GM23338 (cell line): ENCODE data around the gene MYO15B. TPM values are rescaled to one million over a fixed set of nuclear protein-coding genes. Genes with fewer than 3 reads are reported as not detected.

ENCODE experiments used
- ATAC-seq: fragments of 200-7000 bp; cut with Tn5 transposase; 3 replicates; pipeline ENCODE4 v1.9.1; 2020
- DNase-seq: peaks from one replicate; pipeline ENCODE4 v3.0.0-alpha.2; 2015; ENCODE audit warnings: low spot score
- H2AFZ ChIP-seq: fragments of 200-600 bp; sonication (generic); 2 replicates; pipeline ENCODE4 v1.8.0; 2016; ENCODE audit warnings: antibody characterized with exemption, mild to moderate bottlenecking, moderate library complexity
- H3F3A ChIP-seq: fragments of 200-600 bp; sonication (generic); replicated peaks from 2 replicates; pipeline ENCODE4 v1.8.0; 2017; ENCODE audit warnings: antibody characterized with exemption, mixed run types, low read depth
- H3K27ac ChIP-seq: fragments of 200-600 bp; sonication (generic); 2 replicates; pipeline ENCODE4 v1.6.1; 2016; ENCODE audit warnings: low read depth
- H3K27me3 ChIP-seq: fragments of 200-600 bp; sonication (generic); 2 replicates; pipeline ENCODE4 v1.8.0; 2016; ENCODE audit warnings: mild to moderate bottlenecking, mixed run types, moderate library complexity; ENCODE audit not compliant: insufficient read depth
- H3K36me3 ChIP-seq: fragments of 200-600 bp; sonication (generic); 2 replicates; pipeline ENCODE4 v1.8.0; 2016; ENCODE audit warnings: mild to moderate bottlenecking; ENCODE audit not compliant: insufficient read depth
- H3K4me1 ChIP-seq: fragments of 200-600 bp; sonication (generic); 2 replicates; pipeline ENCODE4 v1.8.0; 2016; ENCODE audit warnings: mild to moderate bottlenecking, moderate library complexity; ENCODE audit not compliant: insufficient read depth
- H3K4me2 ChIP-seq: fragments of 200-600 bp; sonication (generic); 2 replicates; pipeline ENCODE4 v1.7.1; 2017; ENCODE audit warnings: mixed run types
- H3K4me3 ChIP-seq: fragments of 200-600 bp; sonication (generic); 2 replicates; pipeline ENCODE4 v1.6.1; 2016; ENCODE audit warnings: mixed run types
- H3K79me2 ChIP-seq: fragments of 200-600 bp; sonication (generic); replicated peaks from 2 replicates; pipeline ENCODE4 v1.8.0; 2017; ENCODE audit warnings: mild to moderate bottlenecking; ENCODE audit not compliant: insufficient read depth
- H3K9me2 ChIP-seq: fragments of 200-600 bp; sonication (generic); 2 replicates; pipeline ENCODE4 v1.8.0; 2017; ENCODE audit not compliant: insufficient read depth
- H4K20me1 ChIP-seq: fragments of 200-600 bp; sonication (generic); replicated peaks from 2 replicates; pipeline ENCODE4 v1.8.0; 2017; ENCODE audit warnings: mild to moderate bottlenecking; ENCODE audit not compliant: insufficient read depth
- H3K27ac Mint-ChIP-seq: 2 replicates; pipeline ENCODE4 v1.8.0; 2020; ENCODE audit warnings: inconsistent platforms, mild to moderate bottlenecking, moderate library complexity, mixed read lengths
- H3K27me3 Mint-ChIP-seq: 3 replicates; pipeline ENCODE4 v1.8.0; 2022; ENCODE audit warnings: low read depth, mild to moderate bottlenecking, moderate library complexity, mixed read lengths, inconsistent platforms; ENCODE audit not compliant: insufficient read depth, poor library complexity
- H3K36me3 Mint-ChIP-seq: 3 replicates; pipeline ENCODE4 v1.8.0; 2021; ENCODE audit warnings: low read depth, mild to moderate bottlenecking, inconsistent platforms, moderate library complexity, mixed read lengths
- H3K4me1 Mint-ChIP-seq: 3 replicates; pipeline ENCODE4 v1.8.0; 2020; ENCODE audit warnings: mild to moderate bottlenecking, inconsistent platforms, mixed read lengths
- H3K4me3 Mint-ChIP-seq: 3 replicates; pipeline ENCODE4 v1.8.0; 2021; ENCODE audit warnings: moderate library complexity, mild to moderate bottlenecking, inconsistent platforms, mixed read lengths
- H3K9me3 Mint-ChIP-seq: 3 replicates; pipeline ENCODE4 v1.8.0; 2020; ENCODE audit warnings: moderate library complexity, mild to moderate bottlenecking, inconsistent platforms, mixed read lengths
- CREB1 ChIP-seq: fragments of 250-450 bp; sonication (Bioruptor Pico); IDR thresholded peaks from 2 replicates; pipeline ENCODE4 v1.5.0; 2020; ENCODE audit warnings: low read depth, mild to moderate bottlenecking, moderate library complexity
- CTCF ChIP-seq, 2 experiments: fragments of 200-600 bp in 1 of 2; sonication (generic) in 1 of 2; conservative IDR thresholded peaks; 2 replicates each; pipeline versions ENCODE4 v1.5.1 to v1.6.1; 2016 to 2017; ENCODE audit warnings: antibody characterized with exemption in 2 of 2, low read depth in 2 of 2, mild to moderate bottlenecking in 2 of 2, moderate library complexity in 1 of 2
- EZH2 ChIP-seq: fragments of 200-600 bp; sonication (generic); IDR thresholded peaks from one replicate; pipeline ENCODE4 v1.8.0; 2017; ENCODE audit warnings: antibody characterized with exemption, mild to moderate bottlenecking, low read depth; ENCODE audit not compliant: unreplicated experiment
- EZH2phosphoT487 ChIP-seq: fragments of 200-600 bp; sonication (generic); IDR thresholded peaks from one replicate; pipeline ENCODE4 v1.8.1; 2018; ENCODE audit warnings: antibody characterized with exemption; ENCODE audit not compliant: unreplicated experiment
- JUNB ChIP-seq: IDR thresholded peaks from one replicate; pipeline ENCODE4 v1.6.1; 2016; ENCODE audit warnings: antibody characterized with exemption; ENCODE audit not compliant: unreplicated experiment
- NANOG ChIP-seq: IDR thresholded peaks from 2 replicates; pipeline ENCODE4 v1.6.1; 2016; ENCODE audit warnings: antibody characterized with exemption, borderline replicate concordance
- POLR2AphosphoS5 ChIP-seq: IDR thresholded peaks from 2 replicates; pipeline ENCODE4 v1.6.1; 2016; ENCODE audit warnings: antibody characterized with exemption, low read depth
- REST ChIP-seq: IDR thresholded peaks from one replicate; pipeline ENCODE4 v1.6.1; 2018; ENCODE audit warnings: antibody characterized with exemption; ENCODE audit not compliant: unreplicated experiment
- STAT1 ChIP-seq: IDR thresholded peaks from one replicate; pipeline ENCODE4 v1.6.1; 2016; ENCODE audit warnings: antibody characterized with exemption; ENCODE audit not compliant: unreplicated experiment
- ZNF114 ChIP-seq: fragments of 250-450 bp; sonication (Bioruptor Pico); IDR thresholded peaks from 2 replicates; pipeline ENCODE4 v1.5.0; 2020; ENCODE audit warnings: mild to moderate bottlenecking, moderate library complexity
- ZNF462 ChIP-seq: fragments of 250-450 bp; sonication (Bioruptor Pico); IDR thresholded peaks from 2 replicates; pipeline ENCODE4 v1.5.0; 2020; ENCODE audit warnings: mild to moderate bottlenecking, moderate library complexity
- polyA plus RNA-seq: library from polyadenylated mRNA; unstranded; fragments of >200 nt; fragmentation: Nextera tagmentation; extraction: Ambion mirVana; gene quantifications from 2 replicates; pipeline ENCODE4 v1.2.1, GENCODE V29; 2016
- total RNA-seq: library from RNA; depleted of rRNA; stranded (reverse); fragments of >200 nt; shearing (Covaris generic); gene quantifications from 2 replicates; pipeline ENCODE4 v1.2.3, GENCODE V29; 2014

Gene MYO15B
- total and polyA plus RNA-seq, 2 experiments from 2014 or later: 6.6 to 12.4 TPM

GRCh38 chr17:75642182-75642783 lies 54.7 kb downstream of the MYO15B start:
- Histone ChIP-seq H2AFZ (no peak overlapping the region), H3K36me3 (no peaks in the 10 kb centered on the region; the same call in 1 of the 2 replicates), H4K20me1 (no peaks in the 10 kb centered on the region; the same call in 1 of the 2 replicates), H3K4me2 (peak overlapping the region; percentile 66), H3K9me2 (0 out of 2 replicates have a peak, but pooled peaks cover 3% of the 10 kb centered on the region), H3K79me2 (no peaks in the 10 kb centered on the region), H3K4me3 (no peak overlapping the region), H3K4me1 (peaks cover 16% of the 10 kb centered on the region), H3K27me3 (no peaks in the 10 kb centered on the region), H3K27ac (peak overlapping the region; percentile 94; the same call in 1 of the 2 replicates), H3F3A (no peaks in the 10 kb centered on the region)
- Mint-ChIP-seq H3K4me1 (peaks cover 17% of the 10 kb centered on the region), H3K9me3 (no peaks in the 10 kb centered on the region), H3K4me3 (no peak overlapping the region), H3K36me3 (no peaks in the 10 kb centered on the region; the same call in 2 of the 3 replicates), H3K27me3 (peaks cover 7% of the 10 kb centered on the region), H3K27ac (peak overlapping the region; percentile 81)
- DNase-seq (no peak), ATAC-seq (no peak)
- TF ChIP-seq POLR2AphosphoS5 (no peak), REST (no peak), CTCF (conservative IDR thresholded peaks at IDR 0.05; ENCODE audit: low read depth in 2 of 2) (no peak), EZH2 (no peak), JUNB (no peak), ZNF462 (CRISPR knock-in tag) (no peak), NANOG (no peak), STAT1 (no peak), CREB1 (CRISPR knock-in tag) (no peak), ZNF114 (CRISPR knock-in tag) (no peak), EZH2phosphoT487 (no peak)
